ENCODE measurements around the gene KCNK10.

- no peak for TF ChIP-seq ZNF274 (IDR thresholded peaks at IDR 0.05; ENCODE audit: low read depth, low read length)
- no peak for TF ChIP-seq SUZ12 (IDR thresholded peaks at IDR 0.05; ENCODE audit: extremely low read depth, insufficient read depth, insufficient read length)
- no peak for TF ChIP-seq YY1 (IDR thresholded peaks at IDR 0.05; ENCODE audit: insufficient read depth, insufficient read length)
These were observed 88.6 kb downstream of the KCNK10 start for GRCh38 chr14:88234442-88234841.
